ENCODE results near the gene DHRS11. TPM values are rescaled to one million over a fixed set of nuclear protein-coding genes. Genes with fewer than 3 reads are reported as not detected.

The DHRS11 gene
- total RNA-seq, 2 experiments from 2014 or later = 12.8 to 15.5 TPM

DNA sequence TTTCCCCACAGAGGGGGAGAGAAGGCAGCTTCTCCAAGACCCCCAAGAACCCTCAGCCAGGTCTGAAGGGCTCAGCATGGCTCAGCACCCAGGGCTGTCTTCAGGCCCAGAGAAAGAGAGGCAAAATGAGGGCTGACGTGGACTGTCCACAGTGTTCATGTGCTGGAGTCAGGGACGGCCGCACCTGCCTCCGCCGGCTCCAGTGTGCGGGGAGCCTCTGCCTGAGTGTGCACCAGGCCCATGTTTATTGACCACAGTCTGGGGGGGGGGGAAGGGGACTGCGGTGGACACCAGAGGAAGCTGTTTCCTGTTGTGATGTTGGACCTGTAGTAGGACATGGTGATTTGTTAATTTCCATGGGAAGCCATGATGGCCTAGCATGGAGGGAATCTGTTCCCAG is 16.6 kb downstream of the DHRS11 start:
- ChIA-PET CTCF (interaction anchor here (1.2 kb wide), 1 partner anchor 144 kb away, joined by 3 read pairs; no protein-coding TSS in a partner anchor), POLR2A (no interaction called here)

DNA sequence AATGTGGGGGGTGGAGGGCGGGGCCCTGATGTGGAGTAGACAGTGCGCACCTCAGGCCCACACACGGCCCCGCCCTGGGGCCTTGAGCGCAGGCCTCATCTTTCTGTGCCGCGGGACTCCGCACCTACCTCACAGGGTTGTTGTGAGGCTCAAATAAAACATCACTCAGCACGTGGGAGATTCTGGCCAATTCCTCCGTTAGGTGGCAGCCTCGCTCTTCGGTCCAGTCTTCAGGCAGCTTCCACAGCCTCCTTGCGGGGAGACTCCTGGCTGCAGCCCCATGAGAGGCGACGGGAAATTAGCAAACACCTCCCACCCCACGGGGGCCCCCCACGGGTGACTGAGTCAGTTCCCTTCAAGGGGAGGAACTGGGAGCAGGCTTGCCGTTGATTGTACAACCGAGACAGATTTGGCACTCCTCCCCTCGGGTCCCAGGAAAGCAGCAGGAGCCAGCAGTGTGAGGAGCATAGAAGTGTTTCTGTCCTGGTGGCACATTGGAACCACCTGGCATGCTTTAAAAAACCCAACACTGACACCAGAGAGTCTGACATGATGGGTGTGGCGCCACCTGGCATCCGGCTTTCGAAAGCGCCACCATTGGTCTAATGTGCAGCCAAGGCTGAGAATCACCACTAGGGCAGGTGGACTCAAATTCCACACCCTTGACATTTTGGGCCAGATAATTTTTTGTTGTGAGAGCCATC is 17.3 kb downstream of the DHRS11 start:
- ChIA-PET CTCF (no interaction called here), POLR2A (no interaction called here)

DNA sequence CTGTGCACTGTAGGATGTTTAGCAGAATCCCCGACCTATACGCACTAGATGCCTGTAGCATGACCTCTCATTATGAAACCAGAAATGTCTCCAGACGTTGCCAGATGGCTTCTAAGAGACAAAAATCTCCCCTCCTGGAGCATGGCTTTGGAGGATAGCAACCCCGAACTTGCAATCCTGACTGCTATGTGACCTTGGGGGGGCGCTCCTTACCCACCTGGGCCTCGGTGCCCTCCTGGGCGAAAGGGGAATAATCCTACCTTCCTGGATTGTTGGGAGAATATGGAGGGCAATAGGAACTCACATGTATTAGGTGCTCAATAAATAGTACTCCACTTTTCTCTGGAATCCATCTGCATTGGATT is 17.8 kb downstream of the DHRS11 start:
- CTCF ChIA-PET = no interaction called here
- POLR2A ChIA-PET = no interaction called here

DNA sequence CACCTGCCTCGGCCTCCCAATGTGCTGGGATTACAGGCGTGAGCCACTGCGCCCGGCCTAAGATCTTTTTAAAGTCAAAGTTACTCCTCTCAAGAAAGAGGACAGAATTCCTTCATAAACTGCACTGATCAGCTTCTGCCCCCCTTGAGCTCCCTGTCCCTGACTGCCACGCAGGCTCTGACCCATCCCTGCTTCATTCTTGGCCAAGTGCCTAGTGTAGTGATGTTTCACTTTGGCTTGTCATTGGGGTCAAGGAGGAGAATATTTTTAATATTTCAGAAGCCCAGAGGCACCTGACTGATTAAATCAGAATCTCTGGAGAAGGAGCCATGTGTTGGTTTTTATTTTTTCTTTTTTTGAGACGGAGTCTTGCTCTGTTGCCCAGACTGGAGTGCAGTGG is 18.8 kb downstream of the DHRS11 start:
- ChIA-PET POLR2A (no interaction called here), CTCF (interaction anchor here (2.5 kb wide), 1 partner anchor 8 kb away, joined by 8 read pairs; the partner anchor contains the start of gene MRM1)

DNA sequence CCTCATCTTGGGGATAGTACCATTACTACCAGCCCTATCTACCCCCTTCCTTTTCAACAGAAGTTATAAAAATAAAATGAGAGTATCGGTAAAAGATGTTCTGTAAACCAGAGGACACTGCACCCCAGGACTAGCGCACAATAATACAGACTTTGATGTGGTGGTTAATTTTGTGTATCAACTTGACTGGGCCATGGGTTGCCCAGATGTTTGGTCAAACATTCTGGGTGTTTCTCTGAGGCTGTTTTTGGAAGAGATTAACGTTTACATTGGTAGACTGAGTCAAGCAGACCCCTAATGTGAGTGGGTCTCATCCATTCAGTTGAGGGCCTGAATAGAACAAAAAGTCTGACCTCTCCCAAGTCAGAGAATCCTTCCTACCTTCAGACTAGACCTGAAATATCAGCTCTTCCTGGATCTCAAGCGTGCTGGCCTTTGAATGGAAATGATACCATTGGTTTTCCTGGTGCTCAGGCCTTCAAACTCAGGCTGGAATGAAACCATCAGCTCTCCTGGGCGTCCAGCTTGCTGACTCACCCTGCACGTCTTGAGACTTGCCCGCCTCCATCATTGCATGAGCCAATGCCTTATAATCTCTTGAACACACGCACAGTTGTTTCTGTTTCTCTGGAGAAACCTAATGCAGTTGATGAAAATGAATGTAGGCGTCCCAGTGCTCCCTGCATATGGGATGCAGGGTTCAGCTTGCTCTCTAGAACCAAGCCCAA is 19.8 kb downstream of the DHRS11 start:
- ChIA-PET POLR2A (no interaction called here), CTCF (interaction anchor here (2.5 kb wide), 1 partner anchor 9 kb away, joined by 8 read pairs; the partner anchor contains the start of gene MRM1)

DNA sequence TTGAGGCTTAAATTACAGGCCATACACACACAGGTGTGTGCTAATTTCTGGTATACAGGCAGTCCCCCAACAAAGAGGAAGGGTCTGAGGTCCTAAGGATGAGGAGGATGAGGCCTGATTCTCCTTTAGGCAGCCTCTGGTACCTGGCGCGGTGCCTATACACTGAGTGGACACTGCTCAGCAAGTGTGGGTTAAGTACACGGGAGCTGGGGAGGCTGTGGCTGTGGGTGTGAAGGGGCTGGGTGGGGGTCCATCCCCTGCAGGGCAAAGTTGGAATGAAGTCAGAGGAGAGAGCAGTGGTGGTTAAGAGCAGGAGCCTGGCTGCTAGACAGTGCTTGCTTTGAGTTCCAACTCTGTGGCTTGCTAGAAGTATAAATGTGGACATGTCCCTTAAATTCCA is 20.6 kb downstream of the DHRS11 start:
- POLR2A ChIA-PET = no interaction called here
- CTCF ChIA-PET = interaction anchor here (2.5 kb wide), 1 partner anchor 10 kb away, joined by 8 read pairs; the partner anchor contains the start of gene MRM1

DNA sequence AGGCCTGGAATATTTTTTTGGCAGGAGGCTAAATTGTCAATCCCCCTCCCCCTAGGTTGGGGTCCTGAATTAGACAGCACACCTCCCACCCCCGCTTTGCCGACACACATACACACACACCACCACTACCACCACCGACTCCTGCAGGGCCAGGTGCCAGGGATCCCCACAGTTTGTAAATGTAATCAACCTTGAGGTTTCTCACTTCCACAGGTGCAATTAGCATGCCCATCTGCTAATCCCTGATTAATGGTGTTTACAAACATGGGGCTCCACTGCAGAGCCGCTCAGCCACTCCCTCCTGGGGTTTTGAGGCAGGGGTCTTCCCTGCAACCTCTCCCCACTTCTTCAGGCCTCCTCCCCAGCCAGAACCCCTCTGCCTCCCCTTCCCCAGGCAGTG is 21.5 kb downstream of the DHRS11 start:
- ChIA-PET POLR2A (no interaction called here), CTCF (interaction anchor here (2.5 kb wide), 1 partner anchor 11 kb away, joined by 8 read pairs; the partner anchor contains the start of gene MRM1)

DNA sequence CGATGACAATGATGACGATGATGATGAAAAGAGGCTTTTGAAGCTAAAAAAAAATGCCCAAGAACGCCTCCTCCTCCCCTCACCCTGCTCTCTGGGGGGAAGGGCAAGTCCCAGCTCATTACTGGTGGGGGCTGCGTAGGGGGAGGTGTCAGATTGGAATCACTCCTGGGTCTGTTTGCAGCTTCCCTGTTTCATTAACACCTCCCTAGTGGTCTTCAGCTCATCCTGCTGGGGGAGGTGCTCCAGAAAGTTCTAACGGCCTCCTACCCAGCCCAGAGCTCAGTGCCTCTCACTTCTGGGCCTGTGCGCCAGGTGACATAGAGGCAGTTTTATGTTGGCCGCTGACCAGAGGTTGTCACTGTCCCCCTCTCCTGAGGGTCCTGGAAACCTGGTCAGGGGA is 22.4 kb downstream of the DHRS11 start:
- CTCF ChIA-PET = interaction anchor here (1.2 to 1.4 kb wide), 2 partner anchors 12 kb away, joined by 3 to 5 read pairs; partner anchors contain the start of gene MRM1
- POLR2A ChIA-PET = no interaction called here

DNA sequence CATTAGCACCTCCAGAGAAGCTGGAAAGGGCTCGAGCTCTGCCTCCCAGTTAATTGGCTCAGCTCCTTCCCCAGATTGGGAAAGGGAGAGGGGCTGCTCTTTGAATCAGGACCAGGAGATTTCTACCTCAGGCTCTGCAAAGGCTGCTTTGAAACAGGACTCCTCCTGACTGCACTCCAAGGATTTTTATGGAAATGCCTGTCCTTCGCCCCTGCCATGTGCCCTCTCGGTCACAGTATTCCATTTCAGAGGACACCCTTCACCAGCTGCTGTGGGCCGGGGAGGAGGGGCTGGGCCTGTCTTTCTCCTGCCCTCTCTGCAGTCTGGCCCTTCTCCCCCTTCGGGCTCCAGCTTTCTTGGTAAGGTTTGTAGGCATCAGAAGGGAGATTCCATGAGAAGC is 23.3 kb downstream of the DHRS11 start:
- CTCF ChIA-PET = interaction anchor here (1.4 kb wide), 1 partner anchor 13 kb away, joined by 3 read pairs; the partner anchor contains the start of gene MRM1
- POLR2A ChIA-PET = no interaction called here

DNA sequence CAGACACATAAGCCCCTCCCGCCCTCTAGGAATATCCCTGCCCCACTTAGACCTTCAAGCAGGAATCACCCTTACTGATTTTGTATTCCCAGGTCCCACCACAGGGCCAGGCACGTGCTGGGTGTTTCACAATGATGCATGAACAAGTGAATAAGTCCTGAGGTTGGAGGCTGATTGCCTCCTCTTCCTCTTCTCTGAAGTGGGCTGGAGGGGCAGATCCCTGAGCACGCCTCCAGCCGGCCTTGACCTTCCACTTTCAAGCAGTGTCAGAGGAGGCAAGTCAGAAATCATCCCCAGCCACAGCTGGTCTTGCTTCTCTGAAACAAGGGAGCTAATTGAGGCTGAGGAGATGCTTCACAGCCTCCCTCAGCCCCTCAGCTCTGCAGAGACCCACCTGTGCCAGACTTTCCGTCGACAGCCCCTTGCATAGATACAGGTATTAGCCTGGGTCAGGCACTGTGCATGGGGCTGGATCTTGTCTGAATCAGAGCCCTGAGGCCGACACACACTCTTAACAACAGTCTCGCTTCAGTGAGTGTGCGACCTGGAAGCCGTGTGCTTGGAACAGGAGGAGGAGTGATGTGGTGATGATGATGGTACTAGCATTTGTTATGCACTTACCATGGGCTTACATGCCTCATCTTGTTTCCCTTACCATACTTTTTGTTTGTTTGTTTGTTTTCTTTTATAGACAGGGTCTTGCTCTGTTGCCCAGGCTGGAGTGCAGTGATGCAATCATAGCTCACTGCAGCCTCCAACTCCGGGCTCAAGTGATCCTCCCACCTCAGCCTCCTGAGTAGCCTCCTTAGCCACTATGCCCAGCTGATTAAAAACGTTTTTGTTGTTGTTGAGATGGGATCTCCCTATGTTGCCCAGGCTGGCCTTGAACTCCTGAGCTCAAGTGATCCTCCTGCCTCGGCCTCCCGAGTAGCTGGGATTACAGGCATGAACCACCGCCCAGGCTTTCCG is 24.7 kb downstream of the DHRS11 start:
- POLR2A ChIA-PET = no interaction called here

DNA sequence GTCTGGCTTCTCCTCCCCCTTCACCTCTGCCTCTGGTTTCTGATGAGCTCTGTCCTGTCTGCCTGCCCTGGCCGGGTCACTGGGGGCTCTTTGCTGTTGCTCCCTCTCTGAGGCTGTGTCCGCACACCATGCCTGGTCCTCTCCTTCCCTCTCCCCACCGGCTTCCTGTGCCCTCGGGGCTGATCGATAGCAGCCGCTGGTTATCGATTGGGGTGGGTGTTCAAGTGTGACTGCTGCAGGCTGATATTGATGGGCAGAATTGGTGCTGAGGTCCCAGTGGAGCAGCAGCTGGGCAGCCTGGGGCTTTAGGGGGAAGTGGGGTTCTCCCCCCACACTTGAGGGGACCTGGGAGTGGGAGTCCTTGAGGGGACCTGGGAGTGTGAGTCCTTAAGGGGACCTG is 26.1 kb downstream of the DHRS11 start:
- POLR2A ChIA-PET = no interaction called here
- CTCF ChIA-PET = interaction anchor here (0.7 kb wide), 1 partner anchor 363 kb away, joined by 3 read pairs; no protein-coding TSS in a partner anchor

More for the DNA sequence above, 24.7 kb downstream of the DHRS11 start:
- CTCF ChIA-PET = interaction anchor here (0.6 to 1.0 kb wide), 2 partner anchors 9 to 10 kb away, joined by 3 read pairs; no protein-coding TSS in a partner anchor

DNA sequence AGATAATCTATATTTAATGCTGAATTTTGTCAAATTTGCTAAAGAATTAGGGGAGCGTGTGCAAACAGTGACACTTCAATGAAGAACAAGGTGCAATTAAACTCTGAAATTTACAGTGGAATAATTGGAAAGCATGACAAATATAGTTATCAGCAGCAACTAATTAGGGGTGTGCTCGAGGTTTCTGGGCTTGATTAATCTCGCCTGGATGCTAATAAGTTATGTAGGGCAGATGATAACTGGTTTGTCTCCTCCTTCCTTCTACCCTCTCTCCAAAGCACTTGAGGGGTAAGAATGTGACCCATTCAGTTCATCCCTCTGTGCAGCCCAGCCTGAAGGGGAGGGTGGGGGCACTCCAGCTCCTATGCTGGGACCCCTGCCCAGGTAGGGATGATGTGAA is 31.6 kb downstream of the DHRS11 start:
- ChIA-PET CTCF (no interaction called here), POLR2A (no interaction called here)

DNA sequence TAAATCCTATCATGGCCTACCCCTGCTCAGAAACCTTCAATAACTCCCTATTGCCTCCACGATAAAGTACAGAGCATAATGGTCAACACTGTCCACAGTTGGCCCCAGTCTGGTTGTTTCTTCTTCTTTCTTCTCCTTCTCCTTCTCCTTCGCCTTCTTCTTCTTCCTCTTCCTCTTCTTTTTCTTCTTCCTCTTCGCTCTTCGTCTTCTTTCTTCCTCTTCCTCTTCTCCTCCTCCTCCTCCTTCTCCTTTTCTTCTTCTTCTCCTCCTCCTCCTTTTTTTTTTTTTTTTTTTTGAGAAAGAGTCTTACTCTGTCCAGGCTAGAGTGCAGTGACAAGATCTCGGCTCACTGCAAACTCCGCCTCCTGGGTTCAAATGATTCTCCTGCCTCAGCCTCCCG is 33.5 kb downstream of the DHRS11 start:
- ChIA-PET CTCF (interaction anchor here (0.6 to 1.3 kb wide), 7 partner anchors 8 to 748 kb away, joined by 3 to 5 read pairs (median 3); partner anchors contain the start of gene MRM1), POLR2A (no interaction called here)

DNA sequence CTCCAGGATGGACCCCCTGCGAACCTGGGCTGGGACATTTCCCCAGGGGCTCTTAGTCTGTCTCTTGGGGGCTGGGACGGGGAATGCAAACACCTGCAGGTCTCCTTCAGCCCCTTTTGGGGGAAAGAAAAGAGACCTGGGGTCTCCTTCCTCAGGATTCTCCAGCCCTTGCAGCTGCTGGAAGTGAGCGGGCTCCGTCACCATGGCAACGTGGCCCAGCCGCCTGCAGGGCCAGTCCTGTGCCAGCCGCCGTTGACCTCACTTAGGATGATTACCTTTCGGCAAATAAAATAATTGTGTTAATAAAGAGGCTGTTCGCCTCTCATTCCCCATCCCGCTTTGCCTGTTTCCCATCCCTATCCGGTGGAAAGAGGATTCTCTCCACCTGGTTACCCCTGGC is 35.4 kb downstream of the DHRS11 start:
- ChIA-PET CTCF (interaction anchor here (1.0 to 1.5 kb wide), 2 partner anchors 8 to 24 kb away, joined by 3 to 8 read pairs; no protein-coding TSS in a partner anchor), POLR2A (no interaction called here)

DNA sequence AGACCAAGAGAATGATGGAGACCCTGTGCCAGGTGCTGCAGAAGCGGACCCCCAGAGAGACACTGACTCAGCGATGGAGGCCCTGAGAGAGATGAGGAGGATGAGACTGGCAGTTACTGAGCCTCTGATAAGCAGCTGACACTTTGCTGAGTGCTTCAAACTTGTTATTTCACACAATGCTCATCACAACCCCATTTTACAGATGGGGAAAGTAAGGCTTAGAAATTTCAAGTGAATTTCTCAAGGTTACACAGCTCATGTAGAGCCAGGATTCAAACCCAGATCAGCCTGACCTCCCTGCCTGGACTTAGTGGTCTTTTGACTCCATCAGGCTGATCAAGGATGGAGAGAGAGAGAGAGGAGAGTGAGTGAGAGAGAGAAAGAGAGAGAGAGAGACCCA is 36.9 kb downstream of the DHRS11 start:
- CTCF ChIA-PET = interaction anchor here (0.5 to 1.9 kb wide), 11 partner anchors 8 to 752 kb away, joined by 3 to 10 read pairs (median 3); no protein-coding TSS in a partner anchor
- POLR2A ChIA-PET = no interaction called here

DNA sequence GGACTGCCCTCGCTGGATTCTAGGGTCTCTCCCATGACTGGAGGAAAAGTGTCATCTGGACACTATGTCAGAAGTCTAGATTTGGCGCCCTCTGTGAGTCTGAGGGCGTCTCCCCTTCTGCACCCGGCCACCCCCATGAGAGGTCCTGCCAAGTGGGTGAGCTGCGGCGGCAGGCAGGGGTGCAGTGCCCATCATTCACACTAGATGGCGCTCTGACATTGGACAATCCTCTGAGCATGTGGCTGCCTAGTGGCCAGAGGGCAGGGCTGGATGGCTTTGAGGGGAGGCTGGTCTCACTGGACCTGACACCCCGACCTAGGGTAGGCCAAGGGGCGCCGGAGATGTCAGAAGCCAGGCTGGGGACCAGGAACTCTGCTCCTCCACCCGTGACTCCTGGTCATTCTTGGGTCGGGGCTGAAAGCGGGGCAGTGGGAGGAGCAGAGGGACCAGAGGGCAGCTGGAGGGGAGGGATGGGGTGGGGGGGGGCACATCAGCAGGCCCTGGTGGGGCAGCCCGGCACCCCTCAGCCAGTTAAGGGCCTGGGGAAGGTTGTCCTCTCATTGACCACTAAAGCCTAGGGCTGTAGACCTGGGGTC is 37.7 kb downstream of the DHRS11 start:
- ChIA-PET CTCF (interaction anchor here (0.5 to 1.9 kb wide), 11 partner anchors 9 to 668 kb away, joined by 3 to 10 read pairs (median 3); partner anchors contain the start of gene MRM1), POLR2A (no interaction called here)

DNA sequence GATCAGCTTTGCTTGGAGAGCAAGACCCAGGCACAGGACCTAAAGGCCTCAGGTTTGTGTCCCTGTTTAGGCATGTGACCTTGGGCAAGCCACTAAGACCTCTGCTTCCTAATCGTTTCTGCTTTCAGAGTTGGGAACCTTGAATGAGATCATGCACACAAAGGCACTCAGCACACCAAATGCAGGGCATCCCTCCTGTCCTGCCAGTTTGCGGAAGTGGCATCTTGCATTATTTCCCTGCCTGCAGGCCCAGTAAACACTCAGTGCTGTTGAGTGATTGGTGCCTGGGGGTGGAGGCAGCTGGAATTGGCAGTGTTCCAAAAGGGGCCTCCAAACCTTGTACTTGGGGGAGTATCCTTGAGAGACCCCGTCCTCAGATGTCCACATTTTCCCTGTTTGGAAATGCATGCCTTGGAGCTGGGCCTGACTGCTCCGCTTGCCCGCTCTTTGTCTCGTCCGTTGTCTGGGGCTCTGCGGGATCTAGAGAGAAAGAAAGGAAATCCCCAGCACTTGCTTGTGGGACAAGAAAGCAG is 38.4 kb downstream of the DHRS11 start:
- CTCF ChIA-PET = interaction anchor here (0.6 to 1.9 kb wide), 6 partner anchors 28 to 417 kb away, joined by 3 to 10 read pairs (median 4); partner anchors contain the start of gene MRM1
- POLR2A ChIA-PET = no interaction called here

DNA sequence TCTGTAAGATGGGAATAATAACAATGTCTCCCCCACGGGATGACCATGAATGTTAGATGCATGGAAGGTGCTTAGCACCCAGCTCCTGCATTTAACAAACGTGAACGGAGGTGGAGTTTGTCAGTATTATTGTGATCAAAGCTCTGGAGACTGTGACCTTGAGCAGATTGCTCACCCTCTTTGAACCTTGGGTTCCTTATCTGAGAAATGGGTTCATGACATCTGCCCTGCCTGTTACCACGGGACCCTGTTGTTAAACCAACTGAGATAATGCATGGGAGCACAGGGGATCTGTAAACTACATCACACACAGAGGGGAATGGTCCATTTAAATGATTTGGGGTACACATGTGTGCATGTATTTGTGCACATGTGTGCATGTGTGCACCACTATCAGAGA is 39.3 kb downstream of the DHRS11 start:
- ChIA-PET CTCF (interaction anchor here (0.9 to 1.8 kb wide), 2 partner anchors 10 to 125 kb away, joined by 3 to 7 read pairs; no protein-coding TSS in a partner anchor), POLR2A (interaction anchor here (1.1 kb wide), 1 partner anchor 218 kb away, joined by 6 read pairs; no protein-coding TSS in a partner anchor)

All from activated CD8-positive, alpha-beta memory T cell treated with anti-CD3 and anti-CD28 coated beads for 36 hours (primary cell).